Transverse colon (tissue), 4 donors: Measurements from ENCODE around the gene LRP1. TPM values are rescaled to one million over a fixed set of nuclear protein-coding genes. Genes with fewer than 3 reads are reported as not detected.

Experiments
- DNase-seq: peaks from one replicate; pipeline ENCODE4 v3.0.0-alpha.2; 2019
- H3K27ac ChIP-seq, 4 donors: fragments of 200-600 bp; sonication (generic); 2 replicates each; pipeline ENCODE4 v1.5.1; 2016 to 2018; ENCODE audit warnings: inconsistent platforms in 4 of 4
- H3K27me3 ChIP-seq: fragments of 200-600 bp; sonication (generic); 2 replicates; pipeline ENCODE4 v1.5.1; 2017; ENCODE audit warnings: inconsistent platforms
- H3K36me3 ChIP-seq, 4 donors: fragments of 200-600 bp; sonication (generic); 2 replicates each; pipeline ENCODE4 v1.5.1; 2017 to 2019; ENCODE audit warnings: inconsistent platforms in 4 of 4
- H3K4me1 ChIP-seq, 4 donors: fragments of 200-600 bp; sonication (generic); 2 replicates each; pipeline ENCODE4 v1.5.1; 2017 to 2020; ENCODE audit warnings: inconsistent platforms in 4 of 4
- H3K4me3 ChIP-seq, 4 donors: fragments of 200-600 bp; sonication (generic); 1 replicate in 1 of 4; 2 replicates in 3 of 4; pipeline versions ENCODE4 v1.5.1 to v1.6.1; 2017 to 2019; ENCODE audit warnings: inconsistent platforms in 4 of 4
- H3K9me3 ChIP-seq, 2 donors: fragments of 200-600 bp; sonication (generic); 2 replicates each; pipeline ENCODE4 v1.5.1; 2017 to 2019; ENCODE audit warnings: inconsistent platforms in 2 of 2
- CTCF ChIP-seq, 5 experiments: fragments of 200-600 bp in 3 of 5; fragments of 450-650 bp in 2 of 5; sonication (generic) in 3 of 5; IDR thresholded peaks; 1 replicate in 2 of 5; 2 replicates in 3 of 5; pipeline ENCODE4 v1.5.1; 2016 to 2017; ENCODE audit warnings: antibody characterized with exemption in 5 of 5, inconsistent platforms in 3 of 5, mild to moderate bottlenecking in 2 of 5, moderate library complexity in 1 of 5
- EP300 ChIP-seq: sonication (generic); formaldehyde crosslinking; IDR thresholded peaks from one replicate; pipeline ENCODE4 v1.6.1; 2017; ENCODE audit warnings: antibody characterized with exemption, low read depth
- POLR2A ChIP-seq: fragments of 450-650 bp; IDR thresholded peaks from one replicate; pipeline ENCODE4 v1.6.1; 2016; ENCODE audit warnings: antibody characterized with exemption, mild to moderate bottlenecking, moderate library complexity
- POLR2AphosphoS5 ChIP-seq, 3 donors: sonication (generic); formaldehyde crosslinking; IDR thresholded peaks; one replicate each; pipeline ENCODE4 v1.6.1; 2016; ENCODE audit warnings: antibody characterized with exemption in 3 of 3
- WGBS, 2 donors: methylation state at CpG; one replicate each; pipeline ENCODE4 v1.1.5; 2018; ENCODE audit warnings: low coverage in 1 of 2; 5-methylcytosine and 5-hydroxymethylcytosine counted together
- in situ Hi-C, 4 donors: fragments of 200-750 bp; cut with MboI; loops; one replicate each; pipeline versions ENCODE4 v1.15.0 to v1.15.1; 2017; ENCODE audit warnings: low sequenced_read_pairs in 3 of 4, low pct_ligation_motif_present in 1 of 4, low pct_unique_long_range_greater_than_20kb in 1 of 4
- intact Hi-C: fragments of 100-400 bp; cut with DNase I; formaldehyde crosslinking; loops from one replicate; pipeline ENCODE4 v1.15.1; 2023; ENCODE audit warnings: low total_unique reads
- total RNA-seq, 4 donors: library from RNA; depleted of rRNA; stranded (reverse); fragments of >200 nt; gene quantifications; one replicate each; pipeline ENCODE4 v1.1.0, GENCODE V29; 2016

Gene LRP1
- total RNA-seq, 4 donors from 2014 or later = 94.3 to 248 (median 199) TPM

- H3K9me3 ChIP-seq = no peaks in the 10 kb centered on the region
- intact Hi-C loops (no loop called here), in situ Hi-C loops (no loop called here)
- no peaks in the 10 kb centered on the region for H3K27me3 ChIP-seq
- H3K4me3 ChIP-seq = no peak overlapping the region
- peaks cover 0 to 8% (median 3%) of the 10 kb centered on the region in 4 donors for H3K36me3 ChIP-seq
- DNase-seq = no peak
- peaks cover 35 to 52% (median 38%) of the 10 kb centered on the region in 4 donors for H3K4me1 ChIP-seq
- no peak for TF ChIP-seq POLR2A
- no peak for TF ChIP-seq CTCF (IDR thresholded peaks at IDR 0.05)
- TF ChIP-seq POLR2AphosphoS5 (IDR thresholded peaks at IDR 0.05) = no peak
- TF ChIP-seq EP300 = no peak
- peak overlapping the region in 3 of 4 donors; percentile 12 to 66 (median 17) for H3K27ac ChIP-seq
- 83% methylated on average over 4 of the region's 4 CpGs; no CpG with 5 or more reads in 1 of the 2 donors for WGBS, 2 donors
These were observed 15.2 kb downstream of the LRP1 start for GRCh38 chr12:57143454-57143853.

GRCh38 chr12:57145460-57146059 lies 17.3 kb downstream of the LRP1 start:
- 52% methylated on average over 10 of the region's 10 CpGs; no CpG with 5 or more reads in 1 of the 2 donors for WGBS, 2 donors
- no peak for TF ChIP-seq EP300
- no peak for TF ChIP-seq POLR2AphosphoS5 (IDR thresholded peaks at IDR 0.05)
- TF ChIP-seq POLR2A = no peak
- no peak for TF ChIP-seq CTCF (IDR thresholded peaks at IDR 0.05)
- Histone ChIP-seq H3K9me3 (no peaks in the 10 kb centered on the region), H3K4me1 (peaks cover 41 to 61% (median 48%) of the 10 kb centered on the region in 4 donors), H3K4me3 (no peak overlapping the region), H3K36me3 (peaks cover 0 to 8% (median 3%) of the 10 kb centered on the region in 4 donors), H3K27ac (peak overlapping the region; percentile 83 to 97 (median 87)), H3K27me3 (no peaks in the 10 kb centered on the region)
- in situ Hi-C loops (no loop called here), intact Hi-C loops (no loop called here)
- no peak for DNase-seq

GRCh38 chr12:57146092-57146491 lies 17.8 kb downstream of the LRP1 start:
- DNase-seq = no peak
- Histone ChIP-seq H3K4me1 (peaks cover 45 to 67% (median 52%) of the 10 kb centered on the region in 4 donors), H3K27me3 (no peaks in the 10 kb centered on the region), H3K27ac (peak overlapping the region; percentile 83 to 97 (median 87)), H3K9me3 (no peaks in the 10 kb centered on the region), H3K4me3 (no peak overlapping the region), H3K36me3 (peaks cover 0 to 8% (median 3%) of the 10 kb centered on the region in 4 donors)
- intact Hi-C loops (no loop called here), in situ Hi-C loops (no loop called here)
- no peak for TF ChIP-seq CTCF (IDR thresholded peaks at IDR 0.05)
- no peak for TF ChIP-seq EP300
- TF ChIP-seq POLR2AphosphoS5 (IDR thresholded peaks at IDR 0.05) = no peak
- TF ChIP-seq POLR2A = no peak
- 65% methylated on average over 2 of the region's 2 CpGs; no CpG with 5 or more reads in 1 of the 2 donors for WGBS, 2 donors

GRCh38 chr12:57146961-57147944 lies 19.0 kb downstream of the LRP1 start, which contains the start of gene LRP1-AS:
Gene LRP1-AS, minus strand, starts transcription at chr12:57147619.
- 40 to 80% methylated on average over 1 to 8 of the region's 8 CpGs for WGBS, 2 donors
- H3K27ac ChIP-seq = peak within 1 kb of the TSS; percentile 83 to 97 (median 87)
- peaks cover 0 to 3% (median 0%) of the 10 kb centered on the region in 4 donors for H3K36me3 ChIP-seq
- TF ChIP-seq POLR2AphosphoS5 (IDR thresholded peaks at IDR 0.05) (peak in 2 of 3 donors; percentile 22 to 59), POLR2A (no peak)
- no peaks in the 10 kb centered on the region for H3K9me3 ChIP-seq
- in situ Hi-C loops (no loop called here), intact Hi-C loops (no loop called here)
- no peak within 1 kb of the TSS for H3K4me3 ChIP-seq
- DNase-seq = peak; percentile 75
- peaks cover 56 to 75% (median 62%) of the 10 kb centered on the region in 4 donors for H3K4me1 ChIP-seq
- H3K27me3 ChIP-seq = no peaks in the 10 kb centered on the region
